HK-2 (cell line): ENCODE results near the gene ADGRE2.
"Not testable (repeated sequence)": the region's sequence is repeated elsewhere in the genome, so short reads cannot be mapped to it uniquely, and the experiment has no call there.

Source experiments
- DNase-seq: peaks from one replicate; pipeline ENCODE4 v3.0.0-alpha.2; 2018; ENCODE audit not compliant: unreplicated experiment

The ADGRE2 gene

GRCh38 chr19:14778110-14778845, at the start of gene ADGRE2:
Gene ADGRE2 (minus strand): TSS chr19:14778560. CDS start chr19:14776756, 1,804 bp downstream.
- DNase-seq: not testable (repeated sequence)

- no peak for DNase-seq
Observed at GRCh38 chr19:14826006-14826405, 47.6 kb upstream of the ADGRE2 start.

GRCh38 chr19:14821937-14822336, 43.6 kb upstream of the ADGRE2 start:
- no peak for DNase-seq

GRCh38 chr19:14818588-14818987, 40.2 kb upstream of the ADGRE2 start:
- DNase-seq: no peak

GRCh38 chr19:14817052-14817451, 38.7 kb upstream of the ADGRE2 start:
- no peak for DNase-seq

GRCh38 chr19:14814982-14815652, 36.8 kb upstream of the ADGRE2 start:
- no peak for DNase-seq

GRCh38 chr19:14809272-14810057, 31.1 kb upstream of the ADGRE2 start:
- no peak for DNase-seq

- DNase-seq: no peak
Observed at GRCh38 chr19:14804765-14805164, 26.4 kb upstream of the ADGRE2 start.

GRCh38 chr19:14798760-14799159, 20.4 kb upstream of the ADGRE2 start:
- DNase-seq: no peak

GRCh38 chr19:14796021-14796420, 17.7 kb upstream of the ADGRE2 start:
- DNase-seq: no peak

GRCh38 chr19:14795078-14795721, 16.8 kb upstream of the ADGRE2 start:
- DNase-seq: no peak

- not testable (repeated sequence) for DNase-seq
Observed at GRCh38 chr19:14792250-14792649, 13.9 kb upstream of the ADGRE2 start.

- no peak for DNase-seq
Observed at GRCh38 chr19:14786421-14786851, 8.1 kb upstream of the ADGRE2 start.

- peak; percentile 64 for DNase-seq
Observed at GRCh38 chr19:14785102-14785793, 6.9 kb upstream of the ADGRE2 start.

- DNase-seq: peak; percentile 64
Observed at GRCh38 chr19:14784730-14785101, 6.4 kb upstream of the ADGRE2 start.

- DNase-seq: not testable (repeated sequence)
Observed at GRCh38 chr19:14783410-14783998, 5.1 kb upstream of the ADGRE2 start.

- DNase-seq: no peak
Observed at GRCh38 chr19:14782626-14783409, 4.5 kb upstream of the ADGRE2 start.

- DNase-seq: not testable (repeated sequence)
Observed at GRCh38 chr19:14781713-14782536, 3.6 kb upstream of the ADGRE2 start.

GRCh38 chr19:14780622-14781225, 2.4 kb upstream of the ADGRE2 start:
- DNase-seq: not testable (repeated sequence)
